ENCODE measurements around the gene DRD2. TPM values are rescaled to one million over a fixed set of nuclear protein-coding genes. Genes with fewer than 3 reads are reported as not detected.

The DRD2 gene
- total RNA-seq, 1 experiment from 2014 or later = 0.44 TPM

GRCh38 chr11:113440816-113441215 lies 34.4 kb downstream of the DRD2 start:
- H2BK120ac ChIP-seq (ENCODE audit: low read depth, low read length, poor library complexity, severe bottlenecking) = no peak overlapping the region
- H3K9me3 Mint-ChIP-seq = no peaks in the 10 kb centered on the region

More at GRCh38 chr11:113440816-113441215, 34.4 kb downstream of the DRD2 start:
- H3K18ac ChIP-seq (ENCODE audit: insufficient read length, low read depth, low read length) = no peak overlapping the region
- Mint-ChIP-seq H3K36me3 (ENCODE audit: insufficient read depth in 1 of 3, low read depth in 3 of 3) (no peaks in the 10 kb centered on the region), H3K4me3 (no peak overlapping the region), H3K27me3 (ENCODE audit: low read depth) (peaks cover 6% of the 10 kb centered on the region), H3K4me1 (peaks cover 0 to 6% of the 10 kb centered on the region in 2 experiments; a peak in 1 of 4 replicates), H3K27ac (no peak overlapping the region)
- no peak overlapping the region for H3K4ac ChIP-seq (ENCODE audit: low read depth, low read length)
- H3K27ac ChIP-seq (ENCODE audit: insufficient read length, low read depth, low read length) = no peak overlapping the region
- H4K8ac ChIP-seq (replicated peaks; ENCODE audit: insufficient read length, low read depth, low read length) = no peak overlapping the region
- TF ChIP-seq CTCF (conservative IDR thresholded peaks at IDR 0.05) = no peak
- H2BK5ac ChIP-seq (ENCODE audit: insufficient read length, low read length) = no peak overlapping the region
- H4K91ac ChIP-seq (ENCODE audit: insufficient read length, low read depth, low read length) = no peak overlapping the region
- H3K79me2 ChIP-seq (ENCODE audit: insufficient read depth, low read length) = no peaks in the 10 kb centered on the region
- no peak overlapping the region for H2BK20ac ChIP-seq (ENCODE audit: low read depth, low read length, poor library complexity, severe bottlenecking)
- H4K20me1 ChIP-seq (ENCODE audit: control insufficient read depth, insufficient read depth, insufficient read length) = no peaks in the 10 kb centered on the region
- no peak overlapping the region for H3K56ac ChIP-seq (ENCODE audit: insufficient read length, low read depth, low read length)
- H3K4me1 ChIP-seq (ENCODE audit: insufficient read depth, low read length) = no peaks in the 10 kb centered on the region
- no peak overlapping the region for H2BK12ac ChIP-seq (ENCODE audit: insufficient read length, low read depth, low read length)
- H3K4me2 ChIP-seq (ENCODE audit: insufficient read depth, insufficient read length, low read length) = no peak overlapping the region
- no peak overlapping the region for H3K14ac ChIP-seq (ENCODE audit: insufficient read depth, low read length)
- no peak overlapping the region for H3K9ac ChIP-seq (ENCODE audit: extremely low read depth, insufficient read length, low read length)
- no peak overlapping the region for H3T11ph ChIP-seq (ENCODE audit: low read length)
- H3K27me3 ChIP-seq (ENCODE audit: insufficient read depth, low read length) = no peaks in the 10 kb centered on the region
- no peak for DNase-seq
- no peak overlapping the region for H2BK15ac ChIP-seq (ENCODE audit: low read depth, low read length)
- H4K5ac ChIP-seq (ENCODE audit: insufficient read length, low read depth, low read length) = no peak overlapping the region
- H3K79me1 ChIP-seq (ENCODE audit: insufficient read depth, low read depth, low read length, poor library complexity, severe bottlenecking) = no peaks in the 10 kb centered on the region
- no peak overlapping the region for H3K23ac ChIP-seq (ENCODE audit: insufficient read length, low read depth, low read length)
- H3K9me3 ChIP-seq (ENCODE audit: control insufficient read depth, low read depth, low read length) = no peaks in the 10 kb centered on the region
- no peak overlapping the region for H2AFZ ChIP-seq (ENCODE audit: low read length)
- H3K23me2 ChIP-seq (ENCODE audit: insufficient read length, low read depth, low read length, poor library complexity, severe bottlenecking) = no peaks in the 10 kb centered on the region
- WGBS (ENCODE audit: extremely low coverage, insufficient read length, low lambda C conversion rate) = no CpG with 5 or more reads among the region's 2 CpGs
- H2AK5ac ChIP-seq (ENCODE audit: insufficient read length, low read length) = no peak overlapping the region

All from H9 (cell line).